HepG2 (cell line): Measurements from ENCODE around the gene BCL2L1. TPM values are rescaled to one million over a fixed set of nuclear protein-coding genes. Genes with fewer than 3 reads are reported as not detected.
"Not testable (repeated sequence)": the region's sequence is repeated elsewhere in the genome, so short reads cannot be mapped to it uniquely, and the experiment has no call there.

ENCODE experiments used
- ATAC-seq: fragments of 200-7000 bp; cut with Tn5 transposase; 3 replicates; pipeline ENCODE4 v1.9.1; 2020; ENCODE audit warnings: mild to moderate bottlenecking, moderate library complexity
- BruUV-seq: library from RNA; stranded (reverse); fragments of 400-500 nt; replicated peaks from 2 replicates; lab custom pipeline; 2021; lab: Mats Ljungman, UMichigan
- CTCF ChIA-PET: fragments of 300-600 bp; formaldehyde crosslinking; extraction: SDS; loops from one replicate; lab custom pipeline; 2021; ENCODE audit warnings: low total read pairs, inconsistent platforms, low intra/inter-chr PET ratio; lab: Yijun Ruan, JAX
- POLR2A ChIA-PET: fragments of 350-600 bp; sonication (Branson Sonifier 250); formaldehyde crosslinking; loops from one replicate; lab custom pipeline; 2020; ENCODE audit warnings: antibody characterized with exemption, inconsistent platforms; lab: Yijun Ruan, JAX
- DNase-seq: peaks from one replicate; pipeline ENCODE4 v3.0.0-alpha.2; 2015; ENCODE audit warnings: low spot score
- FAIRE-seq: peaks from 3 replicates; lab custom pipeline; 2011; peaks lifted over from hg19 to GRCh38; lab: Jason Lieb, UNC
- H2AFZ ChIP-seq: one replicate; pipeline ENCODE4 v1.6.1; 2011; ENCODE audit warnings: low read length, inconsistent platforms
- H3K27ac ChIP-seq: fragments of 300-600 bp; 3 replicates; pipeline ENCODE4 v1.8.0; 2011; ENCODE audit warnings: mixed run types, mild to moderate bottlenecking, mixed read lengths, low read length, inconsistent platforms; ENCODE audit not compliant: insufficient read depth; ENCODE audit errors: extremely low read length
- H3K27me3 ChIP-seq, 2 experiments: fragments of 200-600 bp in 1 of 2; 2 replicates in 1 of 2; 3 replicates in 1 of 2; pipeline versions ENCODE4 v1.6.0 to v1.8.0; 2011; ENCODE audit warnings: low read length in 2 of 2, mild to moderate bottlenecking in 2 of 2, moderate library complexity in 2 of 2, inconsistent platforms in 1 of 2; ENCODE audit not compliant: insufficient read depth in 2 of 2, control insufficient read depth in 1 of 2
- H3K36me3 ChIP-seq, 2 experiments: fragments of 200-600 bp in 1 of 2; replicated peaks in 1 of 2; 2 replicates in 1 of 2; 3 replicates in 1 of 2; pipeline versions ENCODE4 v1.5.1 to v1.8.0; 2011; ENCODE audit warnings: low read length in 2 of 2, inconsistent platforms in 1 of 2; ENCODE audit not compliant: insufficient read depth in 2 of 2, control insufficient read depth in 1 of 2
- H3K4me1 ChIP-seq: 2 replicates; pipeline ENCODE4 v1.5.1; 2012; ENCODE audit warnings: low read length, inconsistent platforms; ENCODE audit not compliant: insufficient read depth
- H3K4me2 ChIP-seq: 2 replicates; pipeline ENCODE4 v1.6.0; 2011; ENCODE audit warnings: low read depth, low read length, inconsistent platforms
- H3K4me3 ChIP-seq, 3 experiments: fragments of 200-600 bp in 1 of 3; sonication (generic), shearing (Covaris generic) in 1 of 3; replicated peaks in 1 of 3; 2 replicates each; pipeline ENCODE4 v1.5.1; 2011 to 2016; ENCODE audit warnings: low read length in 3 of 3, inconsistent platforms in 2 of 3, low read depth in 2 of 3, mild to moderate bottlenecking in 2 of 3, control low read depth in 1 of 3, mixed read lengths in 1 of 3; ENCODE audit not compliant: insufficient read depth in 1 of 3
- H3K79me2 ChIP-seq: one replicate; pipeline ENCODE4 v1.6.1; 2011; ENCODE audit warnings: low read length, inconsistent platforms; ENCODE audit not compliant: insufficient read depth
- H3K9ac ChIP-seq: 2 replicates; pipeline ENCODE4 v1.6.0; 2011; ENCODE audit warnings: mild to moderate bottlenecking, low read depth, low read length, inconsistent platforms; ENCODE audit not compliant: insufficient read depth
- H3K9me3 ChIP-seq: 2 replicates; pipeline ENCODE4 v1.5.1; 2012; ENCODE audit warnings: mild to moderate bottlenecking, low read length
- H4K20me1 ChIP-seq: 2 replicates; pipeline ENCODE4 v1.6.0; 2011; ENCODE audit warnings: inconsistent platforms, mild to moderate bottlenecking, low read length, moderate library complexity; ENCODE audit not compliant: insufficient read depth
- CBX2 ChIP-seq, 2 experiments: fragments of 200-600 bp in 1 of 2; sonication (generic); formaldehyde crosslinking in 1 of 2; IDR thresholded peaks; 2 replicates each; pipeline versions ENCODE4 v1.7.0 to v1.8.1; 2018 to 2022; ENCODE audit warnings: low read depth in 2 of 2, low read length in 1 of 2, mild to moderate bottlenecking in 1 of 2, missing genetic modification reagents in 1 of 2
- CBX5 ChIP-seq: sonication (generic); formaldehyde crosslinking; IDR thresholded peaks from 2 replicates; pipeline ENCODE4 v1.4.0; 2020; ENCODE audit warnings: missing genetic modification reagents, borderline replicate concordance
- ERF ChIP-seq: IDR thresholded peaks from 2 replicates; pipeline ENCODE4 v1.6.1; 2018; ENCODE audit warnings: missing biosample characterization, missing genetic modification reagents
- FOXO1 ChIP-seq: sonication (generic); formaldehyde crosslinking; IDR thresholded peaks from 2 replicates; pipeline ENCODE4 v1.4.0; 2020; ENCODE audit warnings: missing genetic modification reagents
- GABPB1 ChIP-seq: IDR thresholded peaks from 2 replicates; pipeline ENCODE4 v1.6.1; 2016; ENCODE audit warnings: mild to moderate bottlenecking, missing genetic modification reagents, moderate library complexity, missing compliant biosample characterization
- KLF13 ChIP-seq: sonication (generic); formaldehyde crosslinking; IDR thresholded peaks from 2 replicates; pipeline ENCODE4 v1.4.0; 2020; ENCODE audit warnings: mild to moderate bottlenecking, missing genetic modification reagents
- NFYC ChIP-seq: IDR thresholded peaks from 2 replicates; pipeline ENCODE4 v1.6.1; 2016; ENCODE audit warnings: missing genetic modification reagents, missing compliant biosample characterization
- SIX4 ChIP-seq: sonication (generic); formaldehyde crosslinking; IDR thresholded peaks from 2 replicates; pipeline ENCODE4 v1.4.0; 2020; ENCODE audit warnings: missing genetic modification reagents
- ZBTB38 ChIP-seq: sonication (generic); formaldehyde crosslinking; IDR thresholded peaks from 2 replicates; pipeline ENCODE4 v1.5.1; 2020; ENCODE audit warnings: mild to moderate bottlenecking, missing genetic modification reagents
- ZNF205 ChIP-seq: IDR thresholded peaks from 2 replicates; pipeline ENCODE4 v1.6.1; 2018; ENCODE audit warnings: missing biosample characterization, missing genetic modification reagents
- ZNF556 ChIP-seq: sonication (generic); formaldehyde crosslinking; IDR thresholded peaks from 2 replicates; pipeline ENCODE4 v1.4.0; 2020; ENCODE audit warnings: mild to moderate bottlenecking, missing genetic modification reagents, borderline replicate concordance
- ZNF749 ChIP-seq: sonication (generic); formaldehyde crosslinking; IDR thresholded peaks from 2 replicates; pipeline ENCODE4 v1.8.0; 2022; ENCODE audit warnings: mild to moderate bottlenecking, missing genetic modification reagents, moderate library complexity, borderline replicate concordance
- ZSCAN22 ChIP-seq: sonication (generic); formaldehyde crosslinking; IDR thresholded peaks from 2 replicates; pipeline ENCODE4 v1.4.0; 2020; ENCODE audit warnings: mild to moderate bottlenecking, missing genetic modification reagents
- WGBS: methylation state at CpG from one replicate; pipeline ENCODE4 v1.1.6; 2017; ENCODE audit warnings: low lambda C conversion rate; 5-methylcytosine and 5-hydroxymethylcytosine counted together
- in situ Hi-C: cut with HindIII; loops from 2 replicates; pipeline ENCODE4 v1.10.0; 2017; ENCODE audit warnings: low pct_unique_long_range_greater_than_20kb; ENCODE audit not compliant: extremely low pct_ligation_motif_present
- intact Hi-C: fragments of 100-400 bp; cut with micrococcal nuclease; formaldehyde crosslinking; loops from one replicate; pipeline ENCODE4 v1.10.0; 2022; ENCODE audit not compliant: unreplicated experiment
- polyA plus RNA-seq, 8 experiments: library from polyadenylated mRNA; depleted of rRNA in 3 of 8; stranded (reverse) in 7 of 8; unstranded in 1 of 8; fragments of >200 nt; fragmentation: Illumina TruSeq in 4 of 8; extraction: Trizol in 4 of 8; gene quantifications; 2 replicates each; pipeline versions ENCODE4 v1.2.1 to v1.2.3, GENCODE V29; 2011 to 2016; ENCODE audit warnings: low read depth in 4 of 8, missing spikeins in 1 of 8, mixed read lengths in 1 of 8; ENCODE audit not compliant: insufficient read depth in 1 of 8
- total RNA-seq, 5 experiments: library from RNA; depleted of rRNA; stranded (reverse); fragments of >200 nt; fragmentation: Illumina TruSeq; extraction: Trizol; gene quantifications; 2 replicates each; pipeline ENCODE4 v1.2.3, GENCODE V29; 2016; ENCODE audit warnings: low read depth in 1 of 5

BCL2L1 gene
- total and polyA plus RNA-seq, 2 of the 13 experiments (the other 11 are each of a cell fraction or from before 2014, with no cell fraction given), result 164 to 258 TPM

- TF ChIP-seq ZSCAN22 (CRISPR knock-in tag), result no peak
- no peak for TF ChIP-seq ZNF556
- no peak for TF ChIP-seq ERF (CRISPR knock-in tag)
- TF ChIP-seq SIX4 (CRISPR knock-in tag), result no peak
- TF ChIP-seq KLF13 (CRISPR knock-in tag), result no peak
- TF ChIP-seq FOXO1, result 0 out of 2 replicates have a peak, but pooled peaks have one; percentile 17
- 0 out of 2 replicates have a peak, but pooled peaks have one; percentile 58 for TF ChIP-seq ZBTB38 (CRISPR knock-in tag)
- no peak for TF ChIP-seq NFYC (CRISPR knock-in tag)
- peak; percentile 21; the same call in 1 of the 2 replicates for TF ChIP-seq GABPB1 (CRISPR knock-in tag)
- TF ChIP-seq CBX2 (IDR thresholded peaks at IDR 0.05; ENCODE audit: low read depth, low read length), result no peak
- no peak for TF ChIP-seq CBX2 (CRISPR knock-in tag; IDR thresholded peaks at IDR 0.05; ENCODE audit: low read depth)
- no peak for TF ChIP-seq ZNF205 (CRISPR knock-in tag)
- TF ChIP-seq, all 625 proteins: peak for 4
Measured at GRCh38 chr20:31632548-31633338, 89.9 kb downstream of the BCL2L1 start (continued).

- in situ Hi-C loops, result loop anchor here (5.0 kb wide), 1 partner anchor 92 kb away; the partner anchor contains the start of gene BCL2L1
Measured at GRCh38 chr20:31630187-31630790, 92.4 kb downstream of the BCL2L1 start.

GRCh38 chr20:31628057-31628456 is 94.6 kb downstream of the BCL2L1 start:
- H3K4me2 ChIP-seq, CTCF ChIA-PET, H3K9ac ChIP-seq, H4K20me1 ChIP-seq, H3K4me3 ChIP-seq, H3K9me3 ChIP-seq, BruUV-seq, H3K27ac ChIP-seq, POLR2A ChIA-PET, in situ Hi-C loops, H2AFZ ChIP-seq, H3K36me3 ChIP-seq, FAIRE-seq, H3K79me2 ChIP-seq, ATAC-seq, intact Hi-C loops, H3K27me3 ChIP-seq, DNase-seq: not testable (repeated sequence)
- WGBS, result 40% methylated on average over 2 of the region's 2 CpGs
- peaks cover 16% of the 10 kb centered on the region for H3K4me1 ChIP-seq

More at GRCh38 chr20:31630187-31630790, 92.4 kb downstream of the BCL2L1 start:
- TF ChIP-seq ZNF749 (CRISPR knock-in tag) (no peak), CBX5 (CRISPR knock-in tag) (0 out of 2 replicates have a peak, but pooled peaks have one; percentile 19)
- TF ChIP-seq, all 625 proteins: peak for 1
- no peak for DNase-seq
- no peak overlapping the region for H3K9ac ChIP-seq
- H3K79me2 ChIP-seq, result no peaks in the 10 kb centered on the region
- H3K27me3 ChIP-seq, result no peaks in the 10 kb centered on the region; a peak in 2 of 5 replicates
- H3K4me3 ChIP-seq, result no peak overlapping the region
- ChIA-PET CTCF (no interaction called here), POLR2A (no interaction called here)
- no peaks in the 10 kb centered on the region for H4K20me1 ChIP-seq
- intact Hi-C loops, result no loop called here
- peaks cover 17% of the 10 kb centered on the region for H3K4me1 ChIP-seq
- H3K9me3 ChIP-seq, result no peaks in the 10 kb centered on the region
- WGBS, result 26% methylated on average over 2 of the region's 2 CpGs
- no peak for ATAC-seq
- no peak for FAIRE-seq
- H3K4me2 ChIP-seq, result no peak overlapping the region
- H3K27ac ChIP-seq, result no peak overlapping the region
- no peak overlapping the region for H2AFZ ChIP-seq
- H3K36me3 ChIP-seq, result no peaks in the 10 kb centered on the region
- no TSS peak for BruUV-seq
